ENCODE measurements around the gene MGME1. TPM values are rescaled to one million over a fixed set of nuclear protein-coding genes. Genes with fewer than 3 reads are reported as not detected.

Gene MGME1
- total RNA-seq, 1 donor from 2014 or later = 14.2 TPM

- TF ChIP-seq EZH2 (IDR thresholded peaks at IDR 0.05; ENCODE audit: insufficient read depth, low read length) (no peak), CTCF (IDR thresholded peaks at IDR 0.05; ENCODE audit: insufficient read depth, low read depth, low read length) (no peak)
- H3K9me3 Mint-ChIP-seq (ENCODE audit: unreplicated experiment) = no peaks in the 10 kb centered on the region
- no peak overlapping the region for H3K4me3 Mint-ChIP-seq (ENCODE audit: unreplicated experiment)
- no peak overlapping the region for H3K4me2 ChIP-seq (ENCODE audit: low read length)
- H3K4me3 ChIP-seq (ENCODE audit: insufficient read depth, low read depth, low read length) = no peak overlapping the region
- H3K36me3 ChIP-seq (ENCODE audit: insufficient read depth, low read length) = no peaks in the 10 kb centered on the region
- no peak overlapping the region for H3K27ac ChIP-seq (ENCODE audit: low read depth, low read length)
- no peak for FAIRE-seq
- H3K27me3 Mint-ChIP-seq (ENCODE audit: low read depth, unreplicated experiment) = no peaks in the 10 kb centered on the region
- no peak overlapping the region for H3K9ac ChIP-seq (ENCODE audit: low read length)
- no peak for DNase-seq (ENCODE audit: low read depth)
- H3K27me3 ChIP-seq (ENCODE audit: insufficient read depth, low read length) = no peaks in the 10 kb centered on the region
- no peaks in the 10 kb centered on the region for H3K36me3 Mint-ChIP-seq (ENCODE audit: low read depth, unreplicated experiment)
- H3K9me3 ChIP-seq (ENCODE audit: insufficient read depth, low read depth, low read length) = no peaks in the 10 kb centered on the region
- no peaks in the 10 kb centered on the region for H3K4me1 ChIP-seq (ENCODE audit: insufficient read depth, low read length)
- no peaks in the 10 kb centered on the region for H4K20me1 ChIP-seq (ENCODE audit: insufficient read depth, low read length)
- peak overlapping the region; percentile 39 for H2AFZ ChIP-seq (ENCODE audit: low read depth, low read length)
- no peak overlapping the region for H3K27ac Mint-ChIP-seq (ENCODE audit: unreplicated experiment)
- H3K4me1 Mint-ChIP-seq (ENCODE audit: low read depth, unreplicated experiment) = no peaks in the 10 kb centered on the region
- no peaks in the 10 kb centered on the region for H3K79me2 ChIP-seq (ENCODE audit: insufficient read depth, low read length)
Measured at GRCh38 chr20:18007534-18008292, 38.9 kb downstream of the MGME1 start.

- no peaks in the 10 kb centered on the region for H3K9me3 Mint-ChIP-seq (ENCODE audit: unreplicated experiment)
- Histone ChIP-seq H3K9ac (ENCODE audit: low read length) (no peak overlapping the region), H3K27ac (ENCODE audit: low read depth, low read length) (no peak overlapping the region), H3K27me3 (ENCODE audit: insufficient read depth, low read length) (no peaks in the 10 kb centered on the region), H4K20me1 (ENCODE audit: insufficient read depth, low read length) (no peaks in the 10 kb centered on the region), H3K4me1 (ENCODE audit: insufficient read depth, low read length) (no peaks in the 10 kb centered on the region), H2AFZ (ENCODE audit: low read depth, low read length) (no peak overlapping the region), H3K36me3 (ENCODE audit: insufficient read depth, low read length) (no peaks in the 10 kb centered on the region), H3K4me3 (ENCODE audit: insufficient read depth, low read depth, low read length) (no peak overlapping the region), H3K9me3 (ENCODE audit: insufficient read depth, low read depth, low read length) (no peaks in the 10 kb centered on the region), H3K79me2 (ENCODE audit: insufficient read depth, low read length) (no peaks in the 10 kb centered on the region), H3K4me2 (ENCODE audit: low read length) (no peak overlapping the region)
- H3K27ac Mint-ChIP-seq (ENCODE audit: unreplicated experiment) = no peak overlapping the region
- no peaks in the 10 kb centered on the region for H3K4me1 Mint-ChIP-seq (ENCODE audit: low read depth, unreplicated experiment)
- DNase-seq (ENCODE audit: low read depth) (no peak), FAIRE-seq (no peak)
- no peaks in the 10 kb centered on the region for H3K27me3 Mint-ChIP-seq (ENCODE audit: low read depth, unreplicated experiment)
- no peaks in the 10 kb centered on the region for H3K36me3 Mint-ChIP-seq (ENCODE audit: low read depth, unreplicated experiment)
- H3K4me3 Mint-ChIP-seq (ENCODE audit: unreplicated experiment) = no peak overlapping the region
- TF ChIP-seq EZH2 (IDR thresholded peaks at IDR 0.05; ENCODE audit: insufficient read depth, low read length) (no peak), CTCF (IDR thresholded peaks at IDR 0.05; ENCODE audit: insufficient read depth, low read depth, low read length) (no peak)
Measured at GRCh38 chr20:18009116-18009515, 40.3 kb downstream of the MGME1 start.

- TF ChIP-seq CTCF (IDR thresholded peaks at IDR 0.05; ENCODE audit: insufficient read depth, low read depth, low read length) = no peak
- TF ChIP-seq EZH2 (IDR thresholded peaks at IDR 0.05; ENCODE audit: insufficient read depth, low read length) = no peak
- no peaks in the 10 kb centered on the region for H3K27me3 ChIP-seq (ENCODE audit: insufficient read depth, low read length)
- H3K4me2 ChIP-seq (ENCODE audit: low read length) = no peak overlapping the region
- no peak for FAIRE-seq
- no peaks in the 10 kb centered on the region for H3K9me3 Mint-ChIP-seq (ENCODE audit: unreplicated experiment)
- no peaks in the 10 kb centered on the region for H4K20me1 ChIP-seq (ENCODE audit: insufficient read depth, low read length)
- no peaks in the 10 kb centered on the region for H3K36me3 ChIP-seq (ENCODE audit: insufficient read depth, low read length)
- H3K9me3 ChIP-seq (ENCODE audit: insufficient read depth, low read depth, low read length) = no peaks in the 10 kb centered on the region
- H3K4me1 Mint-ChIP-seq (ENCODE audit: low read depth, unreplicated experiment) = no peaks in the 10 kb centered on the region
- no peak overlapping the region for H3K27ac ChIP-seq (ENCODE audit: low read depth, low read length)
- no peak for DNase-seq (ENCODE audit: low read depth)
- H3K4me3 ChIP-seq (ENCODE audit: insufficient read depth, low read depth, low read length) = no peak overlapping the region
- H3K27ac Mint-ChIP-seq (ENCODE audit: unreplicated experiment) = no peak overlapping the region
- H3K36me3 Mint-ChIP-seq (ENCODE audit: low read depth, unreplicated experiment) = no peaks in the 10 kb centered on the region
- H2AFZ ChIP-seq (ENCODE audit: low read depth, low read length) = no peak overlapping the region
- no peak overlapping the region for H3K9ac ChIP-seq (ENCODE audit: low read length)
- H3K27me3 Mint-ChIP-seq (ENCODE audit: low read depth, unreplicated experiment) = no peaks in the 10 kb centered on the region
- H3K4me1 ChIP-seq (ENCODE audit: insufficient read depth, low read length) = no peaks in the 10 kb centered on the region
- H3K4me3 Mint-ChIP-seq (ENCODE audit: unreplicated experiment) = no peak overlapping the region
- no peaks in the 10 kb centered on the region for H3K79me2 ChIP-seq (ENCODE audit: insufficient read depth, low read length)
Measured at GRCh38 chr20:18011482-18011881, 42.7 kb downstream of the MGME1 start.
